Tibial nerve (tissue), 4 donors: ENCODE measurements around the gene KATNB1.

Source experiments
- EP300 ChIP-seq, 2 donors: sonication (generic); formaldehyde crosslinking; IDR thresholded peaks; one replicate each; pipeline ENCODE4 v1.6.1; 2017; ENCODE audit warnings: antibody characterized with exemption in 2 of 2, mild to moderate bottlenecking in 1 of 2
- POLR2A ChIP-seq, 2 donors: fragments of 450-650 bp; IDR thresholded peaks; one replicate each; pipeline ENCODE4 v1.6.1; 2017; ENCODE audit warnings: antibody characterized with exemption in 2 of 2, mild to moderate bottlenecking in 2 of 2, moderate library complexity in 2 of 2
- TF ChIP-seq, protein P1 (sequence below), 5 experiments: fragments of 200-600 bp in 3 of 5; fragments of 450-650 bp in 2 of 5; sonication (generic) in 3 of 5; IDR thresholded peaks; one replicate each; pipeline ENCODE4 v1.5.1; 2016 to 2019; ENCODE audit warnings: antibody characterized with exemption in 5 of 5, mild to moderate bottlenecking in 3 of 5, moderate library complexity in 2 of 5

DNA sequence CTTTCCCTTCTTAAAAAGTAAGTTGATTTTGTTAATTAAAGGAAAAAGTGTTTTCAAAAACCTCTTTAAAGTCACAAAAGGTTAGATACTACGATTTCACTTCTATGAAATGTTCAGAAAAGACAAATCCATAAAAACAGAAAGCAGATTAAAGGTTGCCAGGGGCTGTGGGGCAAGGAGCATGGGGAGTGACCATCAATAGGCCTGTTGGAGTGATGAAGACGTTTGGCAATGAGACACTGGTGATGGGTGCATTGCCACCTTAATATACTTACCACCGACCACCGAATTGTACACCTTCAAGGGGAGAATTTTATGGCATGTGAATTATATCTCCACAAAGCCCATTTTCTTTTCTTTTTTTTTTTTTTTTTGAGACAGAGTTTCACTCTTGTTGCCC, 47.5 kb downstream of the KATNB1 start:
- TF ChIP-seq, protein P1, sequence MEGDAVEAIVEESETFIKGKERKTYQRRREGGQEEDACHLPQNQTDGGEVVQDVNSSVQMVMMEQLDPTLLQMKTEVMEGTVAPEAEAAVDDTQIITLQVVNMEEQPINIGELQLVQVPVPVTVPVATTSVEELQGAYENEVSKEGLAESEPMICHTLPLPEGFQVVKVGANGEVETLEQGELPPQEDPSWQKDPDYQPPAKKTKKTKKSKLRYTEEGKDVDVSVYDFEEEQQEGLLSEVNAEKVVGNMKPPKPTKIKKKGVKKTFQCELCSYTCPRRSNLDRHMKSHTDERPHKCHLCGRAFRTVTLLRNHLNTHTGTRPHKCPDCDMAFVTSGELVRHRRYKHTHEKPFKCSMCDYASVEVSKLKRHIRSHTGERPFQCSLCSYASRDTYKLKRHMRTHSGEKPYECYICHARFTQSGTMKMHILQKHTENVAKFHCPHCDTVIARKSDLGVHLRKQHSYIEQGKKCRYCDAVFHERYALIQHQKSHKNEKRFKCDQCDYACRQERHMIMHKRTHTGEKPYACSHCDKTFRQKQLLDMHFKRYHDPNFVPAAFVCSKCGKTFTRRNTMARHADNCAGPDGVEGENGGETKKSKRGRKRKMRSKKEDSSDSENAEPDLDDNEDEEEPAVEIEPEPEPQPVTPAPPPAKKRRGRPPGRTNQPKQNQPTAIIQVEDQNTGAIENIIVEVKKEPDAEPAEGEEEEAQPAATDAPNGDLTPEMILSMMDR (IDR thresholded peaks at IDR 0.05): no peak
- TF ChIP-seq POLR2A (IDR thresholded peaks at IDR 0.05) (no peak), EP300 (IDR thresholded peaks at IDR 0.05) (no peak)
